NCI-H187 (cell line): ENCODE data around the gene COL24A1.
"Not testable (repeated sequence)": the region's sequence is repeated elsewhere in the genome, so short reads cannot be mapped to it uniquely, and the experiment has no call there.

ENCODE experiments used
- DNase-seq, 2 experiments: peaks; one replicate each; lab custom pipeline; 2025; lab: John Stamatoyannopoulos, UW

COL24A1 gene

DNA sequence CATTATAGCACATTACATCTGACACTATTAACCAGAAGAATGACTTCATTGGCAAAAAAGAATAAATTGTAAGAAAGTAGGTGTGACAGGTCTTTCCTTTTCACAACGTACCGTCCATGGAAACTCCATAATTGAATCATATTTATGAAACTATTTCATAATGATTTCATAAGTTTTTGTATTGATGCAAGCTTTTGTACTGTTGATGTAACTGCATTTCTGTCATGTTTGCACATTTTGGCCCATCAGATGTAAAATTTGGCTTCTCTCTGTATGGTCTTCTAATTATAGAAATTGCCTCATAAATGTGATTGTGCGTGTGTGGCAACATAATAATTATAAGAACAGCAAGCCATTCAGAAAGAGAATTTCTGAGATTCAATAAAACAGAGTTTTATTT is 267.7 kb downstream of the COL24A1 start:
- DNase-seq = no peak

GRCh38 chr1:85884372-85885035 is 272.1 kb downstream of the COL24A1 start:
- no peak for DNase-seq

DNA sequence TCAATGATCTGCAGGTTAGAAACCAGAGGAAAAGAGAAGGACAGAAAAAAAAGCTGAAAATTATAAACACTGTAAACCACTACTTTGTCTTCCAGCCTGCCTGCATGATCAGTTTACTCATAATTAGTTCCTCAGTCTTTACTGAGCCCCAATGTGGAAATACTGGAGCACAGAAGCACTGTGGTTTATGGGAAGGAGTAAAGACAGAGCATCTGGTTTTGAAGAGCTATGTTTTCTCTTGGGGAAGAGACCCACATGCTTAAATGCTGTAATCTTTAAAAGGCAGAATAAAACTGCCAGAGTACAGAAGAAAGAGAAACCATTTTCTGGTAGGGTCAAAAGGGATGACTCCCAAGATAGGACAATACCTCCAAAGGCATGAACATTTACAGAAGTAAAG is 289.4 kb downstream of the COL24A1 start:
- no peak for DNase-seq

GRCh38 chr1:85865213-85865612 is 291.4 kb downstream of the COL24A1 start:
- DNase-seq = no peak

- no peak for DNase-seq
These were observed 291.8 kb downstream of the COL24A1 start for GRCh38 chr1:85864727-85865126.

- DNase-seq = not testable (repeated sequence)
These were observed 292.9 kb downstream of the COL24A1 start for GRCh38 chr1:85863639-85864038.

DNA sequence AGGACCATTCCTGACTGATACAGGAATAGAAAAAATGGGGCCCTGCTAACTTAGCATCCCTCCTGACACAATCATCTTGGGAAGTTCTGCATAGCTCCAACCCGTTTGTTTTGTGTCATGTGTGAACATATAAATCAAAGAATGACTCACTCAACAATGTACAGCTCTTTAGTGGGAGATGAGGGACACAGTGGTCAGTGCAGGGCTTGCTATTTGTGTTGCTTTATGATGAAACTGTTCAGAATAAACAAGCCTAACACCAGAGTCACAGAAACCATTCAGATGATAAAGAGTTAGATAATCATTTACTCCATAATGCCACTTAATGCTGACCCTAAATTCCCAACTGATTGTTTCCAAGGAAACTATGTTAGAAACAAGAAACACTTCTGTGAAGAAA is 294.1 kb downstream of the COL24A1 start:
- no peak for DNase-seq

- DNase-seq = no peak
These were observed 298.6 kb downstream of the COL24A1 start for GRCh38 chr1:85857991-85858390.

- DNase-seq = no peak
These were observed 306.3 kb downstream of the COL24A1 start for GRCh38 chr1:85850238-85850637.

DNA sequence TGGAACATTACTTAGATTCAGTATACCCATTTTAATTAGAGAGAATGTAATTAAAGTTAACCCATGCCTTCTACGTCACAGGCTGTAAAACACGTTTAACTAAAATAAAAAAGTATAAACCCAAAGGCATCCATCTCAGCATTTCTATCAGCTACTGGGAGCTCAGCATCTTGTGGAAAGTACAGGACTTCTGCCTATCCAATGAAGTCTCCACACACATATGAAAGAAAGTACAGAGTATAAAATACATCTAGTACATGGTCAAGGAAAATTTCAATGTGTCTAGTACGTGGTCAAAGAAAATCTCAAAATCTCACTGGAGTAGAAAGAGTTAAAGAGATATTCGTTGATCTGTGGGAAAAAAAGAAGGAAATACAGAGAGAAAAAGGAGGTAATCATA is 306.9 kb downstream of the COL24A1 start:
- no peak for DNase-seq

DNA sequence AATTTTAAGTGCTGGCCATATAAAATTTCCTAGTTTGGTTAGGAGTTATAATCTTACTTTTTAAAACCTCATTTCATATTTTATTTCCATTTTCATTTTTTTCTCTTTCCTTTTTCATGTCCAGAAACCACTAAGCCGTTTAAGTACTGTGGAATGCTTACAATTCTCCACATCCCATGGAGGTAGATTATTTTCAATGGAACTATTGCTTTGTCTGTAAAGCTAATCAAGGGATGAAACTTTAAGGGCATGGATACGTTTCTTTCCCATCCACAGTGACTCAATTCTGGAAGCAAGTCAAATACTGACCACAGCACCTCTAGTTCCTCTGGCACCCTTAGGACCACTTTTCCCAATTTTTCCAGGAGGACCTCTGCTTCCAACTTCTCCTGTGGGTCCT is 309.2 kb downstream of the COL24A1 start:
- DNase-seq = no peak

DNA sequence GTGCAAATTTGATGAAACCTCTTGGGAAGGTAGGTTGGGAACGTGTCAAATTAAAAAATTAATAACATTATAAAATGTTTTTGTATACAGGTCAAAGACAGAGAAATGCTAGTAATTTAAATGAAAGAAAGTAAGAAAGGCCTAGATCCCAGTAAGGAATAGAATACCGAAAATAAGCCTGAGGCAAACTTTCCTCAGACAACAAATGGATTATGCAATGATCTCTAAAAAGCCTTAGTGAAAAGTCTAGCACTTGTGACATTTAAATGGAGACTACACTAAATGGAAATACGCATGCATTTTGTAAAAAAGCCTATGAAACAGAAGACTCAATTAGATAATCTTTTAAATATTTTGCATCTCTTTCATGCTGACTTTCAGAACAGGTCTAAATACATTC is 309.9 kb downstream of the COL24A1 start:
- no peak for DNase-seq

- no peak for DNase-seq
These were observed 317.1 kb downstream of the COL24A1 start for GRCh38 chr1:85839459-85839858.

DNA sequence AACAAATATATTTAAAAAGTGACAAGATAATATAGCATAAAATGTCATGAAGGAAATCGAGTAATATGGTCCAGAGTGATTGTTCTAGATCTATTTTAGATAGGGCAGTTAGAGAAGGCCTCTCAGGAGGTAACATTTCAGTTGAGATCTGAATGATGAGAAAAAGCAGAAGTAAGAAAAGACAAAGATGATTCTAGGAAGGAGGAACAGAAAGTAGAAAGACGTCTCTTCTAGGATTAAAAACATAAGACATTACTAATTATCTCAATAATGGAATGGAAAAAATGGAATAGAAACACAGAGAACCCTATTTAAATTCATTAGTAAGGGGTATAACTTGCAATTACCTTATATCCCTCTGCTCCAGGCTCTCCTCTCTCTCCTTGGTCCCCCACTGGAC is 318.3 kb downstream of the COL24A1 start:
- no peak for DNase-seq

- no peak for DNase-seq
These were observed 319.8 kb downstream of the COL24A1 start for GRCh38 chr1:85836736-85837135.

GRCh38 chr1:85833165-85833564 is 323.4 kb downstream of the COL24A1 start:
- DNase-seq = not testable (repeated sequence)

GRCh38 chr1:85830837-85831236 is 325.7 kb downstream of the COL24A1 start:
- DNase-seq = no peak

DNA sequence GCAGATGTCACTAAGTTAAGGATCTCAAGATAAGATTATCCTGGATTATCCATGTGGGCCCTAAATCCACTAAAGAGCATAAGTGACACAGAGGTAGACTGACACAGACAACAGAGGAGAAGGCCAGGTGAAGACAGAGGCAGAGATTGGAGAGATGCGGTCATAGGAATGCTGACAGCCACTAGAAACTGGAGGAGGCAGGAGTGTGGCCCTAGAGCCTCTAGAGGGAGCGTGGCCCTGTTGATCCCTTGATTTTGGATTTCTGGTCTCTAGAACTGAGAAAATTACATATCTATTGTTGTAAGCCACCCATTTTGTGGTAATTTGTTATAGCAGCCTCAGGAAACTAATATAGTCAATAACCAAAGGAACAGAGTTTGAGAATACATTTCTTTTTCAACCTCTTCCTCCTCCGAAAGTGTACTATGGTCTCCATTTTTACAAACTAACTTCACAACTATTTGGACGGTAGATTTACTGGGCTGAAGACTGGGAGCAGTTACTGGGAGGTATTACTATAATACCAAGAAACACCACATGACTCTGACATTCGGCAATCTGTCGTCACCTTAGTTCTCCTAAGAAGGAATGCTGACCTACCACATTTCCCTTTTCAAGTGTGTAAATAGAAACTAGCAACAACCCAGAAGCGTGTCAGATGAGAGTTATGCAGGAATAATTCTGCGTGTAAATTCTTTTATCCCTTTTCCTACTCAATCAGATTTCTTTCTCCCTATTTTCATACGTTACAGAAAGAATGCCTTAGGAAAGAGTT is 332.3 kb downstream of the COL24A1 start:
- DNase-seq = no peak

DNA sequence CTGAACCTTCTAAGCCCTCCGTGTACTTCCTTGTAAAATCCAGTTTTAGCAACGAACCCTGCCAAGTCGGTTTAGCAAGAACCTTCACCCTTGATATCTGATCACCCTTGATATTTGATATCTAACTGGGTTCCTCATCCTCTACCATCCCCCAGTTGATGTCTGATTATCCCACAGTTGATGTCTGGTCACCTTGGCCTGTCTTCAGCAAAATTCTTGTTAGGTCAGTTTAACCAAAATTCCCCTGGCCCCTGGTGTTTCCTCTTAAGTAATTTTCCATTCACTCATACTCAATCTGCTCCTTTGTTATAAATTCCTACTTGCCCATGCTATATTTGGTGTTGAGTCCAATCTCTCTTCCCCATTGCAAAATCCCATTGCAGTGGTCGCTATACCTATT is 333.9 kb downstream of the COL24A1 start:
- no peak for DNase-seq

DNA sequence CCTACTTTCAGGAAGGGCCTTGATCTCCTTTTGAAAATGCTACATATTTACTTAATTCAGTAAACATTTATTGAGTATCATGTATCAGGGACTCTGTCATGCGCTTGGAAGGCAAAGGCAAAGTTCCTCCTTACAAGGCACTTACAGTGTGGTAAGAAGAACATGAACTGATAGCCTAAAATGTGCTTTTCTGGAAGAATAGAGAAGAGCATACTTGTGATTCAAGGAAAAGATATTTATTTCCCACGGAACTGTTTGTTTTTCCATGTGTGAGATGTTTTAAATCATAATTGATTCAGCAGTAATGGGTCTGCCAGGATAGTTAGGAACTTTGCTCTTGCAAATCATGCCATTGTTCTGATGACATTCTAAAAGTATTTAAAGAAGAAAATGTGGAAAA is 338.2 kb downstream of the COL24A1 start:
- no peak for DNase-seq

- no peak for DNase-seq
These were observed 340.0 kb downstream of the COL24A1 start for GRCh38 chr1:85816606-85817005.

- no peak for DNase-seq
These were observed 340.7 kb downstream of the COL24A1 start for GRCh38 chr1:85815906-85816305.

- no peak for DNase-seq
These were observed 350.2 kb downstream of the COL24A1 start for GRCh38 chr1:85806236-85806965.
